Suprapubic skin (tissue), 4 donors: Measurements from ENCODE around the gene ID1. TPM values are rescaled to one million over a fixed set of nuclear protein-coding genes. Genes with fewer than 3 reads are reported as not detected.
"Not testable (repeated sequence)": the region's sequence is repeated elsewhere in the genome, so short reads cannot be mapped to it uniquely, and the experiment has no call there.

Experiments used
- DNase-seq, 2 donors: peaks; one replicate each; pipeline ENCODE4 v3.0.0-alpha.2; 2019; ENCODE audit warnings: low spot score in 2 of 2
- H3K27ac ChIP-seq: fragments of 200-600 bp; sonication (generic); one replicate; pipeline ENCODE4 v1.5.1; 2019
- H3K27me3 ChIP-seq: fragments of 200-600 bp; sonication (generic); one replicate; pipeline ENCODE4 v1.5.1; 2019
- H3K36me3 ChIP-seq: fragments of 200-600 bp; sonication (generic); one replicate; pipeline ENCODE4 v1.5.1; 2019
- H3K4me1 ChIP-seq: fragments of 200-600 bp; sonication (generic); one replicate; pipeline ENCODE4 v1.5.1; 2019
- H3K4me3 ChIP-seq: fragments of 200-600 bp; sonication (generic); one replicate; pipeline ENCODE4 v1.5.1; 2019; ENCODE audit warnings: mild to moderate bottlenecking
- H3K9me3 ChIP-seq: fragments of 200-600 bp; sonication (generic); one replicate; pipeline ENCODE4 v1.5.1; 2019
- CTCF ChIP-seq, 2 donors: fragments of 200-600 bp in 1 of 2; fragments of 450-650 bp in 1 of 2; sonication (generic) in 1 of 2; IDR thresholded peaks; one replicate each; pipeline ENCODE4 v1.5.1; 2016 to 2019; ENCODE audit warnings: antibody characterized with exemption in 2 of 2, mild to moderate bottlenecking in 1 of 2, moderate library complexity in 1 of 2
- EP300 ChIP-seq: sonication (generic); formaldehyde crosslinking; IDR thresholded peaks from one replicate; pipeline ENCODE4 v1.6.1; 2017; ENCODE audit warnings: antibody characterized with exemption
- POLR2A ChIP-seq, 2 donors: fragments of 450-650 bp; IDR thresholded peaks; one replicate each; pipeline ENCODE4 v1.6.1; 2017; ENCODE audit warnings: antibody characterized with exemption in 2 of 2, mild to moderate bottlenecking in 2 of 2, moderate library complexity in 2 of 2
- POLR2AphosphoS5 ChIP-seq, 3 donors: sonication (generic); formaldehyde crosslinking; IDR thresholded peaks; one replicate each; pipeline ENCODE4 v1.6.1; 2017; ENCODE audit warnings: antibody characterized with exemption in 3 of 3
- WGBS: methylation state at CpG from one replicate; pipeline ENCODE4 v1.1.5; 2018; 5-methylcytosine and 5-hydroxymethylcytosine counted together
- total RNA-seq, 4 donors: library from RNA; depleted of rRNA; stranded (reverse); fragments of >200 nt; gene quantifications; one replicate each; pipeline ENCODE4 v1.1.0, GENCODE V29; 2016

Gene ID1
- total RNA-seq, 4 donors from 2014 or later: 335 to 766 (median 507) TPM

- 94% methylated on average over 9 of the region's 9 CpGs for WGBS
- H3K36me3 ChIP-seq: no peaks in the 10 kb centered on the region
- TF ChIP-seq POLR2A (IDR thresholded peaks at IDR 0.05) (no peak), POLR2AphosphoS5 (IDR thresholded peaks at IDR 0.05) (no peak), EP300 (no peak), CTCF (IDR thresholded peaks at IDR 0.05) (no peak)
- H3K27ac ChIP-seq: no peak overlapping the region
- DNase-seq: no peak
- no peak overlapping the region for H3K4me3 ChIP-seq
- no peaks in the 10 kb centered on the region for H3K9me3 ChIP-seq
- H3K27me3 ChIP-seq: no peaks in the 10 kb centered on the region
- H3K4me1 ChIP-seq: peaks cover 18% of the 10 kb centered on the region
Measured at GRCh38 chr20:31577194-31577593, 27.9 kb upstream of the ID1 start.

GRCh38 chr20:31578448-31579138 is 26.5 kb upstream of the ID1 start:
- Histone ChIP-seq H3K27ac (no peak overlapping the region), H3K9me3 (no peaks in the 10 kb centered on the region), H3K4me1 (peaks cover 7% of the 10 kb centered on the region), H3K4me3 (no peak overlapping the region), H3K36me3 (no peaks in the 10 kb centered on the region), H3K27me3 (no peaks in the 10 kb centered on the region)
- WGBS: 98% methylated on average over 32 of the region's 43 CpGs
- no peak for DNase-seq
- TF ChIP-seq EP300 (no peak), POLR2AphosphoS5 (IDR thresholded peaks at IDR 0.05) (no peak), POLR2A (IDR thresholded peaks at IDR 0.05) (no peak), CTCF (IDR thresholded peaks at IDR 0.05) (no peak)

- TF ChIP-seq EP300 (no peak), CTCF (IDR thresholded peaks at IDR 0.05) (no peak), POLR2A (IDR thresholded peaks at IDR 0.05) (no peak), POLR2AphosphoS5 (IDR thresholded peaks at IDR 0.05) (no peak)
- peaks cover under 1% of the 10 kb centered on the region for H3K4me1 ChIP-seq
- 89% methylated on average over 6 of the region's 6 CpGs for WGBS
- no peaks in the 10 kb centered on the region for H3K36me3 ChIP-seq
- no peaks in the 10 kb centered on the region for H3K9me3 ChIP-seq
- DNase-seq: no peak
- H3K27ac ChIP-seq: no peak overlapping the region
- H3K27me3 ChIP-seq: no peaks in the 10 kb centered on the region
- H3K4me3 ChIP-seq: no peak overlapping the region
Measured at GRCh38 chr20:31579245-31579644, 25.8 kb upstream of the ID1 start.

GRCh38 chr20:31579941-31580651 is 25.0 kb upstream of the ID1 start:
- not testable (repeated sequence) for H3K27ac ChIP-seq, H3K36me3 ChIP-seq, H3K4me1 ChIP-seq, H3K27me3 ChIP-seq, H3K9me3 ChIP-seq, H3K4me3 ChIP-seq, DNase-seq
- 97% methylated on average over 17 of the region's 17 CpGs for WGBS

- Histone ChIP-seq H3K27me3 (no peaks in the 10 kb centered on the region), H3K4me1 (no peaks in the 10 kb centered on the region), H3K36me3 (no peaks in the 10 kb centered on the region), H3K9me3 (no peaks in the 10 kb centered on the region), H3K4me3 (no peak overlapping the region), H3K27ac (no peak overlapping the region)
- no peak for DNase-seq
- WGBS: 78% methylated on average over 7 of the region's 7 CpGs
- no peak for TF ChIP-seq POLR2A (IDR thresholded peaks at IDR 0.05)
- no peak for TF ChIP-seq CTCF (IDR thresholded peaks at IDR 0.05)
- no peak for TF ChIP-seq EP300
- TF ChIP-seq POLR2AphosphoS5 (IDR thresholded peaks at IDR 0.05): no peak
Measured at GRCh38 chr20:31580706-31581105, 24.4 kb upstream of the ID1 start.
